Colonic mucosa (tissue), 4 donors: ENCODE data around the gene CUBN. TPM values are rescaled to one million over a fixed set of nuclear protein-coding genes. Genes with fewer than 3 reads are reported as not detected.

Source experiments
- DNase-seq: peaks from one replicate; pipeline ENCODE4 v3.0.0-alpha.2; 2020
- H3K27ac ChIP-seq: fragments of 200-600 bp; one replicate; pipeline ENCODE4 v1.8.0; 2021
- H3K27me3 ChIP-seq: fragments of 200-600 bp; one replicate; pipeline ENCODE4 v1.8.0; 2021
- H3K36me3 ChIP-seq: fragments of 200-600 bp; one replicate; pipeline ENCODE4 v1.8.0; 2021
- H3K4me1 ChIP-seq: fragments of 200-600 bp; one replicate; pipeline ENCODE4 v1.8.0; 2021; ENCODE audit warnings: mild to moderate bottlenecking
- H3K4me3 ChIP-seq: fragments of 200-600 bp; one replicate; pipeline ENCODE4 v1.8.0; 2021
- H3K9ac ChIP-seq, 2 donors: one replicate each; pipeline ENCODE4 v1.7.0; 2013; ENCODE audit warnings: control low read depth in 2 of 2, low read depth in 2 of 2, low read length in 2 of 2
- H3K9me3 ChIP-seq: fragments of 200-600 bp; one replicate; pipeline ENCODE4 v1.8.0; 2021
- intact Hi-C: fragments of 100-400 bp; cut with DNase I; formaldehyde crosslinking; loops from one replicate; pipeline ENCODE4 v1.14.1; 2022
- total RNA-seq, 2 donors: library from RNA; stranded (reverse); fragmentation: NEBNext Ultra II Directional in 1 of 2; extraction: Animal tissue kit (Norgen Biotek cat#: 25700) in 1 of 2; gene quantifications; one replicate each; pipeline ENCODE4 v1.2.1, GENCODE V29; 2021
- TF ChIP-seq, protein P1 (sequence below): fragments of 200-600 bp; IDR thresholded peaks from one replicate; pipeline ENCODE4 v1.8.0; 2022; ENCODE audit warnings: antibody characterized with exemption, mild to moderate bottlenecking
- donor health status: healthy.
- donor health status: DM: no; HTN: no; CAD: no.
- donor health status: DM: no; HTN: no; CAD: no.

Gene CUBN
- total RNA-seq, 2 donors from 2014 or later, result 0.25 to 0.42 TPM

DNA sequence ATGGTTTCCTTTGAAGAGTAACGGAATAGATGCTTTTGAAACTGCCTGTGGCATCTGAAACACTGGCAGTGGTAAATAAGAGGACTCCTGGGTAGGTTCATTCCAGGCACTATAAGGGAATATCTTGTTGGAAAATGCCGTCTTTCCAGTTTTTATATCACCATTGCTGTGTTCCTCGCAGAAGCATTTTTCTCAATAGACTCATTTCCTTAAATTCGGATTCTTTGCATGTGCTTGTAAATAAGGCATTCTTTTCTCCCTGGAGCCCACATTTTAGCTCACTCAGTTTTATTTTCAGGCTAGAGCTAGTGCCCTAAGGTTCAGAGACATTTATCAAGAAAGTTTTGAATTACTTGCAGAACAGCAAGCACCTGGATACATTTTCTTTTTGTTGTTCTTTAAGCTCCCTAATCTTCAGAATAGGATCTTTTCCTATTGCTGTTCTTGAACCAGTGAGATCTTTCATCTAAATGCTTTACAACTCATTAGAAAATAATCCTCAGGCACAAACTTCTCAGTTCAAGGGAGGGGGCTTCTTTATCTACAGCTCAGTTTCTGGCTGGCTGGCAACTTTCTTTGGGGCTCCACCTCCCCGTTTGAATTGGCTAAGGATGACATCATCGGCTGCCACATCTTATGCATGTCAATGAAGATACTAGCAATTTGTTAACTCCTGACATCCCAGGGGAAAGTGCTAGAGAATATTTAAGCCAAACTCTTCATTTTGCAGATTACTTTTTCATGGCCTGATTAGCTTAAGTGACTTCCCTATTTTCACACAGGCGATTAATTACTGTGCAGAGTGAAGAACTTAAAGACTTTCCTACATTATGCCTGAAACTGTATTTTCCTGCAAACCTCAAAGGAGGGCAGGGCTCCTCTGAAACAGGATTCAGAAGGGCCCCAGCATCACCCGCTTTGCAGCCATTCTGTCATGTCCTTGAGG is 178.7 kb downstream of the CUBN start:
- no peak overlapping the region for H3K27ac ChIP-seq
- no peak for DNase-seq
- no peaks in the 10 kb centered on the region for H3K4me1 ChIP-seq
- H3K9me3 ChIP-seq, result no peaks in the 10 kb centered on the region
- intact Hi-C loops, result no loop called here
- H3K4me3 ChIP-seq, result no peak overlapping the region
- TF ChIP-seq, protein P1, sequence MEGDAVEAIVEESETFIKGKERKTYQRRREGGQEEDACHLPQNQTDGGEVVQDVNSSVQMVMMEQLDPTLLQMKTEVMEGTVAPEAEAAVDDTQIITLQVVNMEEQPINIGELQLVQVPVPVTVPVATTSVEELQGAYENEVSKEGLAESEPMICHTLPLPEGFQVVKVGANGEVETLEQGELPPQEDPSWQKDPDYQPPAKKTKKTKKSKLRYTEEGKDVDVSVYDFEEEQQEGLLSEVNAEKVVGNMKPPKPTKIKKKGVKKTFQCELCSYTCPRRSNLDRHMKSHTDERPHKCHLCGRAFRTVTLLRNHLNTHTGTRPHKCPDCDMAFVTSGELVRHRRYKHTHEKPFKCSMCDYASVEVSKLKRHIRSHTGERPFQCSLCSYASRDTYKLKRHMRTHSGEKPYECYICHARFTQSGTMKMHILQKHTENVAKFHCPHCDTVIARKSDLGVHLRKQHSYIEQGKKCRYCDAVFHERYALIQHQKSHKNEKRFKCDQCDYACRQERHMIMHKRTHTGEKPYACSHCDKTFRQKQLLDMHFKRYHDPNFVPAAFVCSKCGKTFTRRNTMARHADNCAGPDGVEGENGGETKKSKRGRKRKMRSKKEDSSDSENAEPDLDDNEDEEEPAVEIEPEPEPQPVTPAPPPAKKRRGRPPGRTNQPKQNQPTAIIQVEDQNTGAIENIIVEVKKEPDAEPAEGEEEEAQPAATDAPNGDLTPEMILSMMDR, result no peak
- H3K36me3 ChIP-seq, result no peaks in the 10 kb centered on the region
- no peaks in the 10 kb centered on the region for H3K27me3 ChIP-seq
- H3K9ac ChIP-seq, result no peak overlapping the region

DNA sequence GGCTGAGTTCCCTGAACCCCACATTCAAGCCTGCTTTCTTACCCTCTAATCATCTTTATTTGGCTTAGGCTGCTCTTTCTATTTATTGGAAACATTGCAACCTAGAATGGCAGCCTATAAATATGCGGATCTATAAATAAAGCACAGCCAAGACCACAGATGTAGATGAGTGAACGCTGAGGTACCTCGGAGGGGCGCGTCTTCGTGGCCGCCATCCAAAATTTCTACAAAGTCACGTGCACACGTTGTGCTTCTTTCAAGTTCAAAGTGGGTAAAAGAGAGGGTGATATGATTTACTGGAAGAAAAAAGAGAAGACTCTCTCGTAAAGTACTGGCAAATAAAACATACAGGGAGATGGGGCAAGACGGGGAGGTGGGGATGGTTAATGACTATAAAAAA is 179.8 kb downstream of the CUBN start:
- TF ChIP-seq, protein P1, result no peak
- H3K9ac ChIP-seq, result no peak overlapping the region
- H3K9me3 ChIP-seq, result no peaks in the 10 kb centered on the region
- no peaks in the 10 kb centered on the region for H3K36me3 ChIP-seq
- H3K4me3 ChIP-seq, result no peak overlapping the region
- no peak overlapping the region for H3K27ac ChIP-seq
- intact Hi-C loops, result no loop called here
- H3K27me3 ChIP-seq, result no peaks in the 10 kb centered on the region
- no peaks in the 10 kb centered on the region for H3K4me1 ChIP-seq
- no peak for DNase-seq

DNA sequence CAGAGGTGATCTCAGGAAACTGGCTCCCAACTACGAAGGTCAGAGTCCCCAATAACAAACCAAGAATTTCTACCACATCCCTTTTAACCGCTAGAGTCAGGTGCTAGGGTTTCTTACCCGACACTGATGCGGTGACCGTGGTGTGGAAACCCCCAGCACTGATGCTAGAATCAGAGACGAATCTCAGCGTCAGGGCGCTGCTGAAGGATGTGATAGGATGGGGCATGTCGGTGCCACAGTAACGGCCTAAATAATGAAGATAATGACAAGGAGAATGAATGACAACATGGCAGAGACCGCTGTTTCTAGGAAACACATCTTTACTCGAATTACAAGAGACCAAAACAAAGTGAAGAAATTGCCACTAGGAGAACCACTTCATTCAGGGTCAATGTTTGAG is 181.2 kb downstream of the CUBN start:
- H3K9ac ChIP-seq, result no peak overlapping the region
- H3K4me3 ChIP-seq, result no peak overlapping the region
- H3K4me1 ChIP-seq, result no peaks in the 10 kb centered on the region
- DNase-seq, result no peak
- no peaks in the 10 kb centered on the region for H3K36me3 ChIP-seq
- intact Hi-C loops, result no loop called here
- no peak overlapping the region for H3K27ac ChIP-seq
- H3K9me3 ChIP-seq, result no peaks in the 10 kb centered on the region
- H3K27me3 ChIP-seq, result no peaks in the 10 kb centered on the region
- TF ChIP-seq, protein P1, result no peak

DNA sequence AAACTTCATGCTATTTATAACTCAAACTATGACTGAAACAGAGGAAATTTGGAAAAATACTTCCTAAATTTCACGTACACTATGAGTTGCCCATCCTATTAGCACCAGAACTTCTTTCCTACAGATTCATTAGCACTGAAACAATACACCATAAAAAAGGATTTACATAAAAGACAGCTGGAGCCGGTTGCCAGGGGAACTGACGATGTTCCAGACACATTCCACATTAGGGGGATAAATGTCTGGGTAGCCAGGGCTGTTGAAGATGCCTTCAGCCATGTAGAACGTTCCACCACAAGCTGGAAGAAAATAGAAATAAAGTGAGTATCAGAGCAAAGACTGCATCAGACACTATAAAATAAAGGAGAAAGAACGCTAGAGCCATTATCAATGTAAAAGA is 182.5 kb downstream of the CUBN start:
- intact Hi-C loops, result no loop called here

DNA sequence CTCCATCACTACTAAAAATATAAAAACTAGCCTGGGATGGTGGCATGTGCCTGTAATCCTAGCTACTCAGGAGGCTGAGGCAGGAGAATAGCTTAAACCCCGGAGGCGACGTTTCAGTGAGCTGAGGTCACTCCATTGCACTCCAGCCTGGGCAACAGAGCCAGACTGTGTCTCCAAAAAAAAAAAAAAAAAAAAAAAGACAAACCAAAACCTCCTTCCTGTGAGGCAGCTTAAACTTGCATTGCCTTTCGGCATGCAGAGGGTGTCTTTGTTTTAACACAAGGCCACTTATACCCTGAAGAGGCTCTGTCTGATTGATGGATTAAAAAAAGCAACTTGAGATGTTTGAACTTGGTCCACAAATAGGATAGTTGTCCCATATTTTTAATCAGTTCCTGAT is 184.0 kb downstream of the CUBN start:
- Histone ChIP-seq H3K36me3 (no peaks in the 10 kb centered on the region), H3K9ac (no peak overlapping the region), H3K4me1 (no peaks in the 10 kb centered on the region), H3K9me3 (no peaks in the 10 kb centered on the region), H3K27me3 (no peaks in the 10 kb centered on the region), H3K27ac (no peak overlapping the region), H3K4me3 (no peak overlapping the region)
- TF ChIP-seq, protein P1, result no peak
- intact Hi-C loops, result no loop called here
- DNase-seq, result no peak

More for the DNA sequence above, 182.5 kb downstream of the CUBN start:
- TF ChIP-seq, protein P1, result no peak
- no peaks in the 10 kb centered on the region for H3K9me3 ChIP-seq
- no peaks in the 10 kb centered on the region for H3K4me1 ChIP-seq
- no peak overlapping the region for H3K4me3 ChIP-seq
- H3K27me3 ChIP-seq, result no peaks in the 10 kb centered on the region
- H3K9ac ChIP-seq, result no peak overlapping the region
- DNase-seq, result no peak
- no peaks in the 10 kb centered on the region for H3K36me3 ChIP-seq
- H3K27ac ChIP-seq, result no peak overlapping the region
